Measurements from ENCODE around the gene BTBD10.
"Not testable (repeated sequence)": the region's sequence is repeated elsewhere in the genome, so short reads cannot be mapped to it uniquely, and the experiment has no call there.

BTBD10 gene

DNA sequence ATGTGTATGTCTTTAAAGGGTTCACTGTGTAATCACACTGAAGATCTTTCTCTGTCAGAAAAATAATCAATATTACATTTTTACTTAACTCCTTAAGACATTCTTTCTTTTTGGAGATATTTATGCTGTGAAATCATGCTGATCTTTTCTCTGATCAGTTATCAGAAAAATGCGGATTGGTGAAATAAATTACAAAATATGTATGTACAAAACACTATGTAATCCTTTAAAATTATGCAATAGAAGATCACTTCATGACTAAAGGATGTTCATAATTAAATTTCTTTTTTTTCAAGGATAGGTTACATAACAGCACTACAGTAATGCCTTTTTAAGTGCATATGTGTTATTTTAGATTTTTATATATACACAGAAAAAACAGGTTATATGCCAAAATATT is 24.7 kb downstream of the BTBD10 start:
- DNase-seq: no peak

DNA sequence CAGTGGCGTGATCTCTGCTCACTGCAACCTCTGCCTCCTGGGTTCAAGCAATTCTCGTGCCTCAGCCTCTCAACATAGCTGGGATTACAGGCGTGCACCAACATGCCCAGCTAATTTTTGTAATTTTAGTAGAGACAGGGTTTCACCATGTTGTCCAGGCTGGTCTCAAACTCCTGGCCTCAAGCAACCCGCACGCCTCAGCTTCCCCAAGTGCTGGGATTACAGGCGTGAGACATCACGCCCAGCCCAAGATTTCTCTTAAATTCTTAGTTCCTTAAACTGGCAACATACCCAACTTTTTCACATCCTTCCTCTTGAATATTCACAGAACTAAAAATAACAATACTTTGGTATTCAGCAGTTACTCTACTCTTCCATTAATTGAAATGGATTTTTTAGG is 26.2 kb downstream of the BTBD10 start:
- DNase-seq: not testable (repeated sequence)

DNA sequence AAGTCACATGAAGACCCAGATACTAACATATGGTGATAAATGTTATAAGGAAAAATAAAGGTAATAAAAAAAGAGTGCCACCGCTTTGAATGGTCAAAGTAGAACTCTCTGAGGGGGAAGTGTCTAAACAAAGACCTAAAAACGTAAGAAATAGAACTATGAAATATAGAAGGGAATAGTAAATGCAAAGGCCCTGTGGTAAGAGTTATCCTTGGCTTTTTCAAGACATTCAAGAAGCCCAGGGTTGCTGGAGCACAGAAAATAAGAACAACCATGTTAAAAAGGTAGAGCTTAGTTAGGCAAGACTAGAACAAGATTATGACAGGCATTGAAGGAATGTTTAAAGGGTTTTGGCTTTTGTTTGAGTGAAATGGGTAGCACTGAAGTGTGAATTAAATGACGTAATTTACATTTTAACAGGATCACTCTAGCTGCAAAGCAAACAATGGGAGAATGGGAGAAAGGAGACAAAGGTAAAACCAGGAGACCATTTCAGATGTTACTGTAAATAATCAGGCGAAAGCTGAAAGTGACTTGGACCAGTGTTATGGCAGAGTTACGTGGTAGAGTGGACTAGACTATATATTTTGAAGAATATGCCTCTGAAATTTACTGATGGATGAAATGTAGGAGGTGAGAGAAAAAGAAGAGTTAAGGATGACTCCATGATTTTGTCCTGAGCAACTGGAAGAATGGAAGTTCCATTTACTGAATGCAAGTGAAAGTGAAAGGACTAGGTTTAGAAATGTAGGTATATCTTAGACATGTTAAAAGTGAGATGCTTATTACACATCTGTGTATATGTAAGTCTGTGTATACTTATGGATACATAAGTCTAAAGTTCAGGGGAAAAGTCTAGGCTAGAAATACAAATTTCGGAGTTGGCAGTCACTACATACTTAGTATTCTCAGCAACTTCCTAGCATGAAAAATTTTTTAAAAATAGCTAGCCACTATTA is 28.5 kb downstream of the BTBD10 start:
- no peak for DNase-seq

DNA sequence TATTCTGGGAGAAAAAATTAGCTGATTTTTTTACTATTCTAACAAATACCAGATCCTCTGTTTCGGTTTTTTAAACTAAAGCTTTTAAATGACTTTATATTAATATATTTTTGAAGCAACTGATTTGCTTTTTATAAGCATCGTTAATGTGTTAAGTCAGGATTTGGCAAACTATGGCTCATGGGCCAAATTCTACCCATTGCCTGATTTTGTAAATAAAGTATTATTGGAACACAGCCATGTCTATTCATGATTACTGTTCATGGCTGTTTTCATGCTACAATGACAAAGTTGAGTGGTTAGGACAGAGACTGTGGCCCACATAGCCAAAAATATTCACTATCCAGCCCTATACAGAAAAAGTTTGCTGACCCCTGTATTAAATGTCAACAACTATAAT is 29.6 kb downstream of the BTBD10 start:
- no peak for DNase-seq

DNA sequence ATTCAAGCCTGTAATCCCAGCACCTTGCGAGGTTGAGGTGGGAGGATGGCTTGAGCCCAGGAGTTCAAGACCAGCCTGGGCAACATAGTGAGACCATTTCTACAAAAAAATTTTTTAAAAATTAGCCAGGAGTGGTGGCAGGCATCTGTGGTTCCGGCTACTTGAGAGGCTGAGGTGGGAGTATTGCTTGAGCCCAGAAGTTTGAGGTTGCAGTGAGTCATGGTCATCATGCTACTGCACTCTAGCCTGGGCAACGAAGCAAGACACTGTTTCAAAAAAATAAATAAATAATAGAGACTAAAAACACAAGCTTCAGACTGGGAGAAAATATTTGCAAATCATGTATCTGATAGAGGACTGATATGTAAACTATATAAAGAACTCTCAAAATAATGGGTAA is 33.2 kb downstream of the BTBD10 start:
- DNase-seq: no peak

DNA sequence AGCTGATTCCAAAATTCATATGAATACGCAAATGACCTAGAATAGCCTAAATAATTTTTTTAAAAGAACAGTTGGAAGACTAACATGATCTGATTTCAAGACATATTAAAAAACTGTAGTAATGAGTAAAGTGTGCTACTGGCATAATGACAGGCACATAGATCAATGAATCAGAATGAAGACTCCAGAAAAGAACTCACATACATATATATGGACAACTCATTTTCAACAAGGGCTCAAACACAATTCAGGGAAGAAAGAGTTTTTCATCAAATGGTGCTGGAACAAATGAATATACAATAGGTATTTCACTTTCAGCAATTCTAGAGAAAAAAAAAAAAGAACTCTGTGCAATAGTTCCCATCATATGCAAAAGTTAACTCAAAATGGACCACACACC is 33.7 kb downstream of the BTBD10 start:
- no peak for DNase-seq

DNA sequence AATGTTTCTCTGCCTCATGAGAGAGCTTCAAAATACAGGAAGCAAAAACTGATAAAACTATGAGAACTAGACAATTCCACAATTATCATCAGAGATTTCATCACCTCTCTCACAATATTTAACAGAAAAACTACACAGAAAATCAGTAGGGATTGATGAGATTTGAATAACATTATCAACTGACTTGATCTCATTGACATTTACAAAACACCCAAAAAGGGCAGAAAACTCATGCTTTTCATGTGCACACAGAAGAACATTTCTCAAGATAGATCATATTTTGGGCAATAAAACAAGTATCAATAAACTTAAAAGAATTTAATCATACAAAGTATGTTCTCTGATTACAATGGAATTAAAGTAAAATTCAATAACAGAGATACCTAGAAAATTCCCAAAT is 35.6 kb downstream of the BTBD10 start:
- no peak for DNase-seq

DNA sequence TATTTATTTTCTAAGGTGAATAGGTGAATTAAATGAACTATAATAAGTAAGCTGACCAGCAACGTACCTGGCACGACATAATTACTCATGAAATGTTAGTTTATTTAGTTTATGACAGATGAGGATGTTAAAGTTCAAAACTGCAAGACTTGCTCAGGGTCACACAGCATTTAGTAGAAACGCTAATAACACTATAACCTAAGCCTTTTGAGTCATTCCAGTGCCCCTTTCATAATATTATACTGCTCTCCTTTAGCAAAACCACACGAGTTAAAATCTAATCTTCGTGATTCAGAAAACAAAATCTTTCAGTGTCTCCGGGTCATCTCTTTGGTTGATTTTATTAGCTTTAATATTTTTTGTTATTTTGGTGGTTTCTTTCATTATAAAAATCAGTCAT is 39.6 kb downstream of the BTBD10 start:
- DNase-seq: no peak

DNA sequence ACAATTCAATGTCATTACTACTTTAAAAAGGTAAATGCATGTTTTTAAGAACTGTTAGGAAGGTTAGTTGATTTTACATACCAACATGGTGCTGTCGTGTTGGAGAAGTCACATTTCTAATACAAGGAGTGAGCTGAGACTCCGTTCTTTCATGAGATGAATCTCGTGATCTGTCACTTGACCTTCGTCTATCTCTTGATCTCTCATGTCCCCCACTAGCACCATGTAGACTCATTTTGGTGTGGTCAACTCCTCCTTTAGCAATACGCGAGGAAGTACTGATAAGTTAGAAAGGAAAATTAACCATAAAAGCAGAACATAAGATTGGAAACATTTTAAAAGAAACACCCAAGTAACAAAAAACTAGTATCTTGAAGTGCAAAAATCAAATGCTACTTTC is 41.5 kb downstream of the BTBD10 start:
- DNase-seq: no peak

DNA sequence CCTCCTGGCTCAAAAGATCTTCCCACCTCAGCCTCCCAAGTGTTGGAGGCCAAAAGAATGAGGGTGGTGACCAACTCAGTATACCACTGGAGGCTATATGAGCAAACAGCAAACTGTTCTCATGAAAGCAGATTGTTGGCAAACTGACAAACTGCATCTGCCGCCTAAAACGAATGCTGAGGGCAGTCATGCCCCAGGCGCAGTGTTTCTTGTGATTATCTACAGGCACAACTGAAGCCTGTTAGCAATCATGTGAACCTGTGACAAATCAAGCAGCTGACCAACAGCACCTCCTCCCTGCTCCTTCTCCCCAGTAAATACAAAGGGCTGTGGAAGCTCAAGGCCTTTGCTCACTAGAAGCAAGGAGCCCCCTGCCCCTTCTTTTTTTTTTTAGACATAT is 47.8 kb downstream of the BTBD10 start:
- DNase-seq: no peak

DNA sequence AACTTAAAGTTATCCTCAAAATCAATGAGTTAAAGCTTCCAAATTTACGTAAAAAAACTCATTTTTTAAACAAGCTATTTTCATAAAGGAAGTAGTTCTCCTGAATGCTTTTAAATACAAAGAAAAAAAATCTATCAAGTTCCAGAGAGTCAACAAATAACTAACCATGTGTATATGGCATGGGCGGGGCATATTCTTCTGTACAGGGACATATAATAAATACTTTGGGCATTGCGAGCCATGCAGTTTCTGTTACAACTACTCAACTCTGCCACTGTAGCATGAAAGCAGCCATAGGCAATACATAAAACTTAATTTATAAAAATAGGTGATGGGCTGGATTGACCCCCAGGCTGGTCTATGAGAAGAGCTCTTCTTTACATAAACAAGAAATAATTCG is 57.8 kb downstream of the BTBD10 start:
- DNase-seq: no peak

DNA sequence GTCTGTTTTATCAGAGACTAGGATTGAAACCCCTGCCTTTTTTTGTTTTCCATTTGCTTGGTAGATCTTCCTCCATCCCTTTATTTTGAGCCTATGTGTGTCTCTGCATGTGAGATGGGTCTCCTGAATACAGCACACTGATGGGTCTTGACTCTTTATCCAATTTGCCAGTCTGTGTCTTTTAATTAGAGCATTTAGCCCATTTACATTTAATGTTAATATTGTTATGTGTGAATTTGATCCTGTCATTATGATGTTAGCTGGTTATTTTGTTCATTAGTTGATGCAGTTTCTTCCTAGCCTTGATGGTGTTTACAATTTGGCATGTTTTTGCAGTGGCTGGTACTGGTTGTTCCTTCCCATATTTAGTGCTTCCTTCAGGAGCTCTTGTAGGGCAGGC is 64.7 kb downstream of the BTBD10 start:
- not testable (repeated sequence) for DNase-seq

DNA sequence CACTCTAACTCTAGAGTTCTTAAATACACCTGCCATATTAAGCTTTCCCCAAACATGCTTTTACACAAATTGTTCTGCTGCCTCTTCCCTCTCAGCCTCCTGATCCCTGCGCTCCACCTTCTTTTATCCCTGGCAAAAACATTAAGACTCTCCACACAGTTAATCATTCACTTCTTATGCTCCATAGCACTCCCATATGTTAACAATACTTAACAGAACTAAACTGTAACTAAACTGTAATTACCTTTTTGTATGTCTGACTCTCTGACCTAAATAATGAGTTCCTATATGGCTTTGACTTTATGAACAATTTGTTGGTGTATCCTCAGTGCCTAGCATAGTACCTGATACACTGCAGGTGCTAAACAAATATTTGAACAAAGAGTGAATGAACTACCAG is 71.8 kb downstream of the BTBD10 start:
- DNase-seq: no peak

DNA sequence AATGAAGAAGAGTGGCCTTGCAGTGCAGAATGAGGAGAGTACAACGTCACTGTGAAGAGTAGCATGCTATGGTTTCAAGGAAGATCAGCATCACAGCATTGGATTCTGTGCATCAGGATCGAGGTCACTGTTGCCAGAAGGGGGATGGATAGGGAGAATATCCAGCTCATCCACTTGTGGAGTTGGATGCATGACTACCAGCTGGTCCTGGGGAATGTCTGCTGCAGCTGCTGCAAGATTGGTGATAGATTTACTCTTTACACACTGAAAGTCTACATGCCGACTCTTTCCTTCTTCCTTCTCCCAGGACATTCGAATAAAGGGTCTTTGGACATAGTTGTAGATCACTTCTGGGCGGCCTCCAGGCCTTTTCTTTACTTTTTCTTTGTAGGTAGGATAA is 74.3 kb downstream of the BTBD10 start:
- no peak for DNase-seq

DNA sequence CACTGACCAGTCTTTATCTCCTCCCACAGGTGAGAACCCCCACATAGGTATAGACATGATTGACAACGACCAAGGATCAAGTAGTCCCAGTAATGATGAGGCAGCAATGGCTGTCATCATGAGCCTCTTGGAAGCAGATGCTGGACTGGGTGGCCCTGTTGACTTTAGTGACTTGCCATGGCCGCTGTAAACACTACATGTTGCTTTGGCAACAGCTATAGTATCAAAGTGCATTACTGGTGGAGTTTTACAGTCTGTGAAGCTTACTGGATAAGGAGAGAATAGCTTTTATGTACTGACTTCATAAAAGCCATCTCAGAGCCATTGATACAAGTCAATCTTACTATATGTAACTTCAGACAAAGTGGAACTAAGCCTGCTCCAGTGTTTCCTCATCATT is 76.5 kb downstream of the BTBD10 start:
- no peak for DNase-seq

DNA sequence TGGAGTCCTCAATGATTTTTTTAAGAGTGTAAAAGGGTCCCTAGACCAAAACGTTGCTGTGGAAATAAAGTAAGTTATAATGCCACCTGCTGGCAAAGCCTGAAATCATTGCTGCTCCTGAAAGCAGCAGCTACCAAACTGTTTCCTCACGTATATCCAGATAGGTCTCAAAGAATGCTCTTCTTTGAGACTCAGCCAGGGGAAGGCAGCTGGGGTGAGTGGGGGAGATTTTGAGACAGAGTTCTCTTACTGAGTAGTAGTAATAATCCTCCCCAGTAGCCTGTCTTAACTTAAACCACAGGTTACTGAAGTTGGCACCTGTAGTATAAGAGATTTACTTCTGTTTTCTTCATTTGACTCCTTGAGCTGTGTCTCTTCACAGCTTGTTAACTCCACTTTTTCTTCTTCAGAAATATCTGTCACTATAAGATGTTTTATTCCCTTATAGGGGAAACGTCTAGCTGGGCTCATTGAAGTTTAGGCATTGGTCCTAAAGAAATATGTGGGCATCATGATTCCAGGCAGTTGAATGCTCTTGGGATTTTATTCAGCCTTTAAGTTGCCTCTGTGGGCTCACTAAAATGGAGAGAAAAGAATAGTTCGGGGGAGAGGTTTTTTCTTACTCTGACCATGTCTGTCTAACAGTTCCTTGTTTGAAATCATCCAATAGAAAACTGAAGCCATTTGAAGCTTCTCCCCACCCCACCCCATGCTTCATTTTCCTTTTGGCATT is 77.9 kb downstream of the BTBD10 start:
- DNase-seq: peak; percentile 20

DNA sequence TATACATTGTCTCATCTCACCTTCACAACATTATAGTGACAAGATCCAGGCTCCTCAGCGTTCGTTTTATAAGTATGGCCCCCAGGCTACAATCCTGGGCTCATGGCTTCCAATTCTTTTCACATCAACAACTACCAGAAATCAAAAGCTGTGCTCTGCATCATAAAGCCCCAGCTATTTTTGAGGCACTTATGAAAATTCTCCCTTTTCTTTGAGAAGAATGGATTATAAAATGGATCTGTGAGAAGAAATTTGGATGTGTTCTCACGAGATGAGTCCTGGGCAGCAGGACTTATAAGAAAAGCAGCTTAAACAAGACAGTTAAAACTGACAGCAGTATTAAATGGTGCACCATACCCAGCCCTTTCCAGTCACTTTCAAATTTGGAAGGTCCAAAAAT is 80.3 kb downstream of the BTBD10 start:
- no peak for DNase-seq

DNA sequence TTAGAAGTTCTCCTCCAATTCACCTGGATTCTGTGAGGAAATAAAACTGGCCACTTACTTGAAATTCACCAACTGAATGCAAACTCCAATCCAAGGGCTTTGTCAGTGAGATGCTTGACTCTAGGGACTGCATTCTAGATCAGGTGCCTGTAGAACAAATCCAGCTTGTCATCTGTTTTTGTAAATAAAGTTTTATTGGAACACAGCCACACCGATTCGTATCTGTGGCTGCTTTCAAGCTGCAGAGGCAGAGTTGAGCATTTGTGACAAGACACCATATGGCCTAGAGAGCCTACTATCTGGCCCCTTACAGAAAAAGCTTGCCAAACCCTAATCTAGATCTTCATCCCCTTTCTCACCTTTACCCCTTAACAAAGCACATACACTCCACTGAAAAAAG is 82.3 kb downstream of the BTBD10 start:
- DNase-seq: no peak

DNA sequence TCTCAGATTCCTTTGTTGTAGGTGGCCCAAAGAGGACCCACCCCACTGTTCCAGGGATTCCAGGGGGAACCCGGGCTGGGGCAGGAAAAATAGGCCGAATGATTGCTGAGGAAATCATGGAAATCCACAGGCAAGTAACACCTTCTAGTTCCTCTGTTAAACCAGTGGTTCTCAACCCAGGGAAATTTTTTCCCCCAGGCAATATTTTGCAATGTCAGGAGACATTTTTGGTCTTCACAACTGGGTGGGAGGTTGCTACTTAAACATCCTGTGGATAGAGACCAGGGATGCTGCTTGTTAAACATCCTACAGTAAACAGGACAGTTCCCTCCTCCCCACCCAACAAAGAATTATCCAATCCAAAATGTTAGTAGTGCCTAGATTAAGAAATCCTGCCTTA is 84.7 kb downstream of the BTBD10 start:
- DNase-seq: no peak

DNA sequence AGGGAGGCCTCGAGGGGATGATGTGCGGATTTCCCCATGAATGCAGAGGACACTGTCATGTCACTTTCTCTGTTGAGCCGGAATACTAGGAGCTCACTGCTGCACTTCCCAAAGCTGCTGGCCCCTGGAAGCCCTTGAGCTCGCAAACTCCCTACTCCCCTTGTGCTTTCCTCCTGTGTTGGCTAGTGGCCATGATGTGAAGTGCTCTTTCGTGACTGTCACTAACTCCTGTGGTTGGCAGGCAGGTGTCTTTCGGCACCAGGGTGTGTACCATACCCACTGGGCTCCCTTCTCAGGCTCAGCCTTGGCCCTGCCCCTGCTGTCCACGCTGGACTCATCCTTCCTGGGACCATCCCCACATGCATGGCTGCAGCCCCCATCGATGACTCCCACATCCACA is 86.2 kb downstream of the BTBD10 start:
- no peak for DNase-seq

DNA sequence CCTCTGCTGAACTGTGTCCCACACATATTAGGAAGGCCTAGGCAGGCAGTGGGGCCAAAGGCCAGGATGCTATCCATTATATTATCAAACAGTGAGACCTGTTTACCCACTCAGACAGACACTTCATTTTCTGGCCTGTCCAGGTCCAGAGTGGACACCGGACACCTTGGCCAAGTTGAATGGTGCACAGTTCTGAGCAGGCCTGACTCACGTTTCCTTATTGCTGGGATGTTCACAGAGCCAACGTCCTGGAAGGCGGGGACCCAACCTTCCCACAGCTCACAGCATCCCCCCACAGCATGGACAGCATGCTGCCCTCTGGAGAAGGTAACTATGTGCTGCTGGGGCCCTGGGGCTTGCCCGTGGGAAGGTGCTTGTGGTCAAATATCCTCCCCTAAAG is 86.6 kb downstream of the BTBD10 start:
- no peak for DNase-seq

DNA sequence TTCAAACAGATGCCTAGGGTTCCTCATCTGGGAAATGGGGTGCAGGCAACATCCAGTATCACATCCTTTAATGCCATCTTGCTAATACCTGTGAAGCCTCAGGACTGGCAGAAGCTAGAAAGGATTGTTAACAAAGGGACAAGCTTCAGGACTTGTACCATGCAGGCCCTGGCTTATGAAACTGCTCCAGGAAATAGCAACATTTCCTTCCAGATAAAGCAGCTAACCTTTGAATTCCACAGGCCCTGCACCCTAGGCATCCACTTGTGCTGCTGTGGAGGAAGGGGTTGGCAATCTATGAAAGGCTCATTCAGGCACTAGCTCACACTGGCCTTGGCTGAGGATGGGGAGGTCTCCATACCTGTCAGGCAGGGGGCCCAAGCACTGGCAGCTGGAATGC is 87.2 kb downstream of the BTBD10 start:
- DNase-seq: no peak

DNA sequence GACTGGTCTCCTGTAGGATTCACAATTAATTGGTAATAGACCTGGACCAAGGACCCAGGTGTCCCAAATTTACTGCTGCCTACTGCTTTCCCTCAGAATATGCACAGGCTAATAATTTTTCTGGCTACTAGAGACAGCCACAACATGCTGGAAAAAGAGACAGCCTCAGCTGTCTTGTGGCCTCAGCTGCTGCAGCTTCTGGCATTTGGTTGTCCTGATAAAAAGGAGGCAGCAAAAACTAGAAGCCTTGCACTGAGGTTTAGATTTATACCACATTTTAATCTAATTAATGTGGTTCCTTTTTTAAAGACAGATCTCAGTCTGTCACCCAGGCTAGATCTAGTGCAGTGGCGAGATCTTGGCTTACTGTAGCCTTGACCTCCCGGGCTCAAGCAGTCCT is 89.8 kb downstream of the BTBD10 start:
- DNase-seq: no peak

DNA sequence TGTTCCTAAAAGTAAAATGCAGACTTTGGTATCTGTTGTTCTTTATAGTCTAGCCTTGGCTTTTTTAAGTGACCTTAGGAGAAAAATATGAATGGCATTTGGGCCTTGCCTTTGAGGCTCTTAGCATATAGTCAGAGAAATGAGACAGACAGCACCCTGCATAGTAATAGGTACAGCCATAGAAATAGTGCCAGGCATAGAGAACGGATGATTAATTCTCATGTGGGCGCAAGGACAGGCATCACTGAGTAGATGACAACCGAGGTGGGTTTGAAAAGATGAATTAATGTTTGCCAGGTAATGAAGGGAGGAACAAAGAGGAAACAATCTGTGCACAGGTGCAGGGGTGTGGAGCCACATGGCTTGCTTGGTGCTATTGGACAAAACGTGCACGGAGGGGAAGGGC is 95.0 kb downstream of the BTBD10 start:
- no peak for DNase-seq

Data from CD4-positive, alpha-beta T cell treated with Interleukin-4 for 4 hours (primary cell).